Stimulated activated CD4-positive, alpha-beta T cell treated with anti-CD3 and anti-CD28 coated beads, Interleukin-2, amount 100 ng/mL, for 48 hours (primary cell): ENCODE data around the gene NOL4L.

ENCODE experiments used
- DNase-seq, 2 donors: peaks; one replicate each; pipeline ENCODE4 v3.0.0-alpha.2; 2020

Gene NOL4L

DNA sequence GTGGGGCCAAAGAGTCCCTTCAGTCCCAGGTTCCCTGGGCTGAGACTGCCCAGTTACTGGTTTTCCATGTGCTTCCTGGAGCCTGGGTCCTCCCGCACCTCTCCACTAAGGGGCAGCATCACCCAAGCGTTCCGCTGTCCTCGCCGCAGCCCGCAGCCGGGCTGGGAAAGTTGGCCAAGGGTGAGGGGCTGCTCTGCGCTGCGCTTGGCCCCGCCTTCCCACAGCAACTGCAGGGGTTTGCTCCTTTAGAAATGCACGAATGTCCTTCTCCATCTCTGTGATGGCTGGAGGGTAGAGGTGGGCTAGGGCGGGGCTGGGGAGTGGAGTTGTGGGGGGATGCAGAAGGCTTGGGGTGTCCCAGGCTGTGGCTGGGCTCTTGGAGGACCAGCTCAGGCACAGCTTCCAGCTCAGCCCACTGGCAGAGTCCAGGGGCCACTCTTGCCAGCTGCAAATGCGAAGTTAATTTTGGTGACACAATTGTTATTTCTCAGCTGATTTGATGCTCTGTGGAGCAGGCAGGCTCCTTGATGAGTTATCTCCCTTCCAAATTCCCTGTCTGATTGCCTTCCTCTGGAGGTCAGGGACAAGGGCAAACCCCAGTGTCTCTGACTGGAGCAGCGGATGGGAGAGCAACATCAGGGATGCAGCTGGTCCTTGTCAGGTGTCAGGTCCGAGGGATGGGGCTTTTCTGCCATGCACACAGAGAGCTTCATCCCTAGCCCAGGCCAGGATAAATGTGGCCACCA, 63.2 kb downstream of the NOL4L start:
- peak; percentile 66 to 71 for DNase-seq

DNA sequence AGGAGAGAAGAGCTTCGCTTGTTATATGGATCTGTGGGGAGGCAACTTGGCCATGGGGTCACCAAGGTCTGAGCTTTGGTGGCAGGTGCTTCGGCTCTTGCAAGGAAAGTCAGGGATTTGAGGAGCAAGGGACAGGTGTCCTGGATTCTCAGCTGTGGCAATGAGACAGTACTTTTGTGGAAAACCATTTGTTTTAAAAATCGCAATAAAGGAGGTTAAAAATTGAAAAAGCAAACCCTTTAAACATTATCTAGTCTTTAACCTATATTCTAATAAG, 64.3 kb downstream of the NOL4L start:
- no peak for DNase-seq

DNA sequence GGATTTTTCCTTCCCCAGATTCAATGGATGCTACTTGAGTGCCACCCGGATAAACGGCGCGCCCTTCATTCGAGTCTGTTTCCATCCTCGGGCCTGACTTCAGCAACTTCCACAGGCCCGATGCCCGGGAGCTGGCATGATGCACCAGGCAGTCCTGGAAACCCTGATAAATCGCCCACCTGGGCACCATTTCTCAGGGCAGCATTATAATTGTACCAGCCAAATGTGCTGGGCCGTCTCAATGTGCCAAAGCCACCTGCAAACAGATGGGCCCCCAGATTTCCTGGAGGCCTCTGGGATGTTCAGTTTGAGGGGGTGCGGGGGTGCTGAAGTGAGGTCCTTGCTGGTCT, 65.8 kb downstream of the NOL4L start:
- no peak for DNase-seq

DNA sequence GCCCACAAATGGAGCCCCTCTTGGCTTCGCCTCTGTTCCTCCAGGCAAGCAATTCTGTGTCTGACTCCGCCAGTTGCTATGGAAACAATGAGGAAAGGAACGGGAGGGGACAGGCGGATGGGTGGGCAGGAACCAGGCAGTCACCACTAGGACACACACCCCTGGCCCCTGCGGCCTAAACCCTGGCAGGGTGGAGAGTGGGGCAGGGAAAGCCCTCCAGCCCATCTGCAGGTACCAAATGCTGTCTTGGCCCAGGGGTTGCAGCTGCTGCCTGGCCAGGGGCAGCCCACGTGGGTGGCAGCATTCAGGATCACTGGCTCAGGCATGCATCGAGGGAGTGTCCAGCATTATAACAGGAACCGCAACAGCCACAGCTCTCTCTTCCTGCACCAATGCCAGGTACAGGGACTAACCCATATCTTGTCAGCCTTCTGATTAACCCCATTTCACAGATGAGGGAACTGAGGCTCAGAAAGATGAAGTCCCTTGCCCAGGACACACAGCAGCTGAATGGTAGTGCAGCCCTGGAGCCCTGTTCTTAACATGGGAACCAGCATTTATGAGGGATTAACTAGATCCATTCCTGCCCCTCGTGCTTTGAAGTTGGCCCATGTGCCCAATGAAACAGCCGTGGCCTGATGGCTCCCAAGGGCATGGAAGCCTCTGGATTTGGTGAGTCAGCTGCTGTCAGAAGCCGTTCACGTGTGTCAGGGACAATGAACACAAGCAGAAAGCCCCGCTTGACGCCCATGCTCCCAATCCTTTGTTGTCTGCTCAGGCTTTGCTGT, 66.3 kb downstream of the NOL4L start:
- DNase-seq = no peak

DNA sequence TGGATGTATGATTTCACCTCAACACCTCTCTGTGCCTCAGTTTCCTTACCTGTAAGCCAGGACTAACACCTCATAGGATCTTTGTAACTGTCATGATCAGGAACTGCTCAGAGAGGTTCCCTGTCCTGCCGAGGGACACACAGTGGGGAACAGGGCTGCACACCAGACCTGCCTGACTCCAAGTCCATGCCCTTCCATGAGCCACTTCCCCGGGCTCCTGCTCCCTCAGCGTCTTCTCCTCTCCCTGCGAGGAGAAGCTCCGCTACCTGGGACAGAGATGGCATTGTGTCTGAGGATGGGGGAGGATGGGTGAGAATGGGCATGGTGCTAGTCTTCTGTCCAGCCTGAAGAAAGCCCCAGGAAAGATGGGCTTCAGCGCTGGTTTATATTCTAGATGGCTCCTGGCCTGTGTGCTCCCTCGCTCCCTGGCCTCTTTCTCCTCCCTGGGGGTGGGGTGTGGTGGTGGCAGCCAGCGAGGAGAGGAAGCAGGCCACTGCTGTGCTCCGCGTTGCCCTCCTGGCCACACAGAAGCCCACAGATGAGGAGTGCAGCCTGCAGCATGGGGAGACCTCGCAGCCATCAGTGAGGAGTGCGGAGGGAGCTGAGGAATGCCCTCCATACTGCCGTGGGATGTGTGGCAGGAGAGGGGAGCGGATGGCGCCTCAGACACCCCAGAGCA, 67.1 kb downstream of the NOL4L start:
- DNase-seq = no peak

DNA sequence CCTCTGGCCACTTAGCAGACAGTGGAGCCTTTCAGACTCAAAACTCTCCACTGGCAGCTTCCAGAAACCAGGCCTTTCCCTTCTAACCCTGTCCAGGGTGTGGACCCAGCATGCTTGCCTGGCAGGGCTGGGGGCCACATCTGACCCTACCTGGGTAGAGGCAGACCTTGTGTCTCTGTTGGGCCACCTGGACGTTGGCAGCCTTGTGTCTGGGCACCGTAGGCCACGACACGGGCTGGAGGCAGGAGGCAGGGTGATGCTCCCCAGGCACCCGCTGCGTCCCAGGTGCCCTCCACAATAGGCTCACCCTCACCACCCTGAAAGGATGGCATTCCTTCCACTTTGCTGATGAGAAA, 67.6 kb downstream of the NOL4L start:
- DNase-seq = no peak

DNA sequence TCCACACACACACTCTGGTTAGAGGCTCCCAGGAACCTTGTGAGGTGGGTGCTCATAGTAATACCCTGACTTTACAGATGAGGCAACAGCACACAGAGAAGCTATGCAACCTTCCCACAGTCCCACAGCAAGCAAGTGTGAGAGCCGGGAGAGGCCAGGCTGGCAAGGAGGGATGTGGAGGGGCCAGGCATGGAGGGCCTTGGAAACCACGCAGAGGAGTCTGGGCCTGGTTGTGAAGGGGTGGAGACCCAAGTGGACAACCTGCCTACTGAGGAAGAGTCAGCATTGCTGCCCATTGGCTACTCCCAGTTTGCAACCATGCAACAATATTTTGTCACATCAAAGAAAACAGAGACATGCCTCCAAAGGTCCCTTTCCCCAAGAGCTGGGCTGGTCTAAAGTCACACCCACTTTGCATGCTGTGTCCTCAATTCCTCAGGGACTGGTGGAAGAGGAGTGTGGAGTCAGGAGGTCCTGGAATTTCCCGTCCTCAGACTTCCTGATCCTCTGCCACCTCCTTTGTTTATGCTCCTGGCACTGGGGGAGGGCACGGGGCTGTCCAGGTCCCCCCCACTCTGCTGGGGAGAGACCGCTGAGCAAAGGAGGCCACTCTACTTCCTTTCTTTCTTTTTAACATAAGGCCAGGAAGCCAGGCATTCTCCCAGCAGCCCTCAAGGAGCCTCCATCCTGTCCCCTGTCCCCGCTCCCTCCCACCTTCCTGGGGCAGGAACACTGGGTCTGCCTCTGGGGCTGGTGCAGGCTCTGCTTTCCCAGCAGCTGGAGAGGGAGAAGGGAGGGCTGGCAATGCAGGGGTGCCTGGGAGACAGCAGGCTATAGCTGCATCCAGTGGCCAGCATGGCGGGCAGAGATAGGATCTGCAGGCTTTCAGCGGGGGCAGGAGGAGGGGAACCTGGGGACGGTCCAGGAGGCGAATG, 68.3 kb downstream of the NOL4L start:
- DNase-seq = no peak

DNA sequence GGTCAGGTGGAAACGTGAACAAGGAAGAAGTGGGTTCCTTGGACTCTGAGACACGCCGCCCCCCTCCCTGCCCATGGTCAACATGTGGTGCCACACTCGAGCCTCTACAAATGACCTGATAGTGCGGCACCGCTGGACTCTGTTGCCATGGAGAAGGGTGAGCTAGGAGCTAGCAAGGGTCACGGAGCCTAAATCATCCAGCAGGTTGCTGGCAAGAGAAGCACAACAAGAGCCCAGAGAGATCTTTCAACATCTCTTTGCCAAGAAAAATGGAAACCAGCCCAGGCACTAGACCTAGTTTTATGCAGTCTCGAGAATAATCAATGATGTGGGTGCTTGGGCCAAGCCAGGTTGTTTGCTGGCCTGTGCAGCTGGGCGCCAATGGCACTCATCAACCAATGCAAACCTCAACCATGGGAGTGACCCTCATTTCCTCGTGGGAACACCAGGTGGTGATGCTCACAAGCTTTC, 69.5 kb downstream of the NOL4L start:
- no peak for DNase-seq

DNA sequence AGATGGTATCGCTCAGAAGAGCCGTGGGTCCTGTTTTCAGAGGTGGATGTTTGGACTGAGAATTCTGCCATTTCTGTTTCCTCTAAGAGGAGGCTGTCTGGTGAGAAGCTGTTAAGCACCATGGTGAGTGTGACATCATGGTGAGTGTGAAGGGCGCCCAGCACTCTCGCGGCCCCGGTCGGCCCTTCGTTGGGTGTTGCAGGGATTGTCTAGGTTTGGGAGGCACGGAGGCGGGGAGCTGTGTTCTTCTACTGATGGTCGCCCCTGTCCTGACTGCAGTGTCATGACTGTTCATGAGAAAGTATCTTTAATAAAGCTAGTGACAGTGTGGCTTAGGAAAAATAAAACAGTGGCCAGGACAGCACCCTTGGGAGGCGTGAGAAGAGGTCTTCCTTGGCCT, 70.4 kb downstream of the NOL4L start:
- DNase-seq = no peak

DNA sequence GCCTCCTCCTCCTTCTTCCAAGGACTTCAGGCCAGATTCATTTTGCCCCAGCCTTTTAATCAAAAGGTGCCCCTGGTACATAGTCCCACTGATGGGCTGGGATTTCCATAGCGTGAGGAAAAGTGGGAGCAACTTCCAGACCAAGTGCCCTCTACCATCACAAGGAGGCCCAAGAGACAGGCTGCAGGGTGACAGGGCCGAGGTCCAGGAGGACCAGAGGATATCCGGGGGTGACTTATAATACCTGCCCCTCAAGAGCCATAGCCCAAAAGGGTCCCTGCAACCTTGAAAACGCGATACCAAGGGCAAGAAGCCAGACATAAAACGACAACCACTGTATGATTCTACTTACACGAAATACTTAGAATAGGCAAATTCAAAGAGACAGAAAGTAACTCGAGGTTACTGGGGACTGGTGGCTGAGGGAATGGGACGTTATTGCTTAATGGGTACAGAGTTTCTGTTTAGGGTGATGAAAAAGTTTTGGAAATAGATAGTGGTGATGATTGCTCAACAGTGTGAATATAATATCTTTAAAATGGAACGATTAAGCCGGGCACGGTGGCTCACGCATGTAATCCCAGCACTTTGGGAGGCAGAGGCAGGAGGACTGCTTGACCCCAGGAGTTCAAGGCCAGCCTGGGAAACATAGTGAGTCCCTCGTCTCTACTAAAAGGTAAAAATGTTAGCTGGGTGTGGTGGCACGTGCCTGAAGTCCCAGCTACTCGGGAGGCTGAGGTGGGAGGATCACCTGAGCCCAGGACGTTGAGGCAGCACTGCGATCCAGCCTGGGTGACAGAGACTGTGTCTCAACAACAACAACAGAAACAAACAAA, 71.9 kb downstream of the NOL4L start:
- DNase-seq = no peak

DNA sequence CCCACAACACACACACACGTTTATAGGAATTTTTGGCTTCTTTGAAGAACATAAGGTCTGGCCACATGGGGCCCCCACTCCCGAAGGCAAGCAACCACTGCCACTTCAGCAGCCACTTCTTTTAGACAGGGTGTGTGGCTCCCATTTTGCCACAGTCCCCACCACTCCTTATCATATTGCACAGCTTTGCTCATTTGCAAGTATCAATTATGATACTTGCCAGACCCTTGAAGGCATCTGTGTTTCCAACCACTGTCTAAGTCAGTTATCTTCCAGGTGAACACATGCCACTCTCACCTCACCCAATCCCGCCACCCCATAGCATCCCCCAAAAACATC, 73.1 kb downstream of the NOL4L start:
- DNase-seq = no peak

DNA sequence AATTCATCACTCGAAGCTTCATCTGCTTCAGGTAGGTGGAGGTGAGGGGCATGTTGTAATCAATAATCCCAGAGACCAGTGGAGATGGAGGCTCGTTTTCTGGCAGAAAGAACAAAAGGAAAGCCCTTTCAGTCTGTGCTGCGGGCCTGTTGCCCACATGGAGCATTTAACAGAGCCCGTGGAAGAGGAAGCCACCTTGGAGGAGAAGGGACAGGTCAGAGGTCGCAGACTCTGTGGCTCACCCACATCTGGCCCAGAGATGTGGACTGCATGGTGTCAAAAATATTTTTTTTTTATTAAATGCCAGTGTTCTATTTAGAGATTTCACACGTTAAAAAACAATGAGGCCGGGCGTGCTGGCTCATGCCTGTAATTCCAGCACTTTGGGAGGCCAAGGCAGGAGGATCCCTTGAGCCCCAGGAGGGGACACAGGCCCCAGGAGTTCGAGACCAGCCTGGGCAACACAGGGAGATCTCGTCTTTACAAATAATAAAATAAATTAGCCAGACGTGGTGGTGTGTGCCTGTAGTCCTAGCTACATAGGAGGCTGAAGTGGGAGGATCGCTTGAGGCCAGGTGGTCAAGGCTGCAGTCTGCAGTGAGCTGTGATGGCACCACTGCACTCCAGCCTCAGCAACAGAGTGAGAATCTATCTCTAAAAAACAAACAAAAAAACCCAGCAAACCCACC, 73.6 kb downstream of the NOL4L start:
- no peak for DNase-seq

DNA sequence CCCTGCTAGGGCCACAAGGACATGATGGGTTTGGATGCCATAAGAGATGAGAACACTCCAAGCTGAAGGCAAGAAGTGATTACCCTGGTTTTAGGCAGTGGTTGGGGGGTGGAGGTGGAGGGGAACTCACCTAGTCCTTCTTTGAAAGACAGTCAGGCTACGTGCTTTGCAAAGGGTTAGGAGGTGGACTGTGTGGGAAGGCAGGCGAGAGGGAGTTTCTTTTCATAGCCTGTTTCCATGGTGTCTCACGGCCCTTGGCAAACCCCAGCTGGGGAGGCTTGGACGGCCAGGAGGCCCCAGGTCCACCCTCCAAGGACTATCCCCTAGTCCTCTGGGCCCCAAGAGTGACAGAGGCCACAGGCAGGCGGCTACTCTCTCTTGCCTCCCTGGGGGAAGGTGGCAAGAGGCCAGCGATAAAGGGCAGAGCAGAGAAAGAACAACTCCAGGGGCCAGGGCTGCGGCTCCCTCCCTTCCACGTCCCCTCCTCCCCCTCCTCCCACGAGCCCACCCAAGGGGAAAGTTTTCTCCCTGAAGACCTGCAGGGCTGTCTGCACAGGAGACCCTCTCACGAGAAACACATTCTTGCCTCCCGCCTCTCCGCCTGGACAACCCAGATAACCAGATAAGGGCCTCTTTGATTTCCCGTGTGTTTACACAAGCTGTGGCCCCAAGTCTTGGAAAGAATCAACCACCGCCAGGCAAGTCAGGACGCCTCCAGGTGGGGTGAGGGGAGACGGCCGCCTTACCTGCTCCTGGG, 74.4 kb downstream of the NOL4L start:
- no peak for DNase-seq

DNA sequence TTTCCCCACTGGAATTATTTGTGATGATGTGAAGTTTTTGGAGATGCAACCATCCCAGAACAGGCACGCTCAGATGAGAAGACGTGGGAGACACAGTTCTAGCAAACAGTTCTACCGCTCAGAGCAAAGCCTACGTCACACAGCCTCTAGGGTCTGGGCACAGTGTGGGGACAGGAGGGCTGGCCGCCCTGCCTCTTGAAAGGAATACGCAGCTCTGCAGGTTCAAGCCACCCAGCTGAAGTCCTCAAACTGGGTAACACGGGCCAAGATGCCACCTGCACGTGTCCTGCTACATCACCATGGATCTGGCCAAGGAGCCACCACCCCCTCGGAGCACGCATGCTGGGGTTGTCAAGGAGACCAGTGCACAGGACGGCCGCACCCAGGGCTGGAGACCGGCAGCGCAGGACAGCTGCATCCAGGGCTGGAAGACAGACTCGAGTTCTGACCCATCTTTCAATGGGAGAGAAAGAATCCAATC, 75.0 kb downstream of the NOL4L start:
- no peak for DNase-seq

DNA sequence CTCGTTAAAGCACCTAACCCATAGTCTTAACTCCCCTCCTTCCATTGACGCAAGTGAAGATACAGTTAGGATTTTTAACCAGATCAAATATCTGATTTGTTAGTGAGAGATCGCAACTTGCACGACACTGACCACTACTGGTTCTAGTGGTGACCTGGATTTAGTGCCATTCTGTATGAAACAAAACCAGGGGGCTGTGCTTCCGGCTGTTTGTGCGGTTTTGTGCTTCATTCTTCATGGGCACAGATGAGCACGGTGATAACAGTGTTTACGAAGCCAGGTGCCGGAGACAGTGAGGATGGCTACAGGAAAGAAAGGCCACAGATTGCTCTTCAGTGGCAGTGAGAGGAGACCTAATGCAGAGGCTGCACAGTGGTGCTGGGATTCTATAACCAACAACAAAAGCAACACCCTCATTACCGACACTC, 75.5 kb downstream of the NOL4L start:
- DNase-seq = no peak

DNA sequence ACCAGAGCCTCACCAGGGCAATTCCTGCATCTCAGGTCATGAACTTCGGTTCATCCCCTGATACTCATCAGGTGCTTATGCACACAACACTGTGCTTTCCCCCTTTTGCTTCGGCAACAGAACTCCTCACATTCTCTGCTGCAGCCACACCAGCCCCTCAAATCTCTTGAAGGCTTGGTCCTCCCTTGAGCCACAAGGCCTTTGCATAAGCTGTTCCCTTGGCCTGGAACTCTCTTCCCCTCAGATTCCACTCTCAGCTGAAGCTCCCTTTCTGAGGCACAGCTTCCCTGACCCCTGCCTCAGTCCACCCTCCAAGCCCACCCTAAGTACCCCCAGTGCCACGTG, 76.4 kb downstream of the NOL4L start:
- DNase-seq = no peak

DNA sequence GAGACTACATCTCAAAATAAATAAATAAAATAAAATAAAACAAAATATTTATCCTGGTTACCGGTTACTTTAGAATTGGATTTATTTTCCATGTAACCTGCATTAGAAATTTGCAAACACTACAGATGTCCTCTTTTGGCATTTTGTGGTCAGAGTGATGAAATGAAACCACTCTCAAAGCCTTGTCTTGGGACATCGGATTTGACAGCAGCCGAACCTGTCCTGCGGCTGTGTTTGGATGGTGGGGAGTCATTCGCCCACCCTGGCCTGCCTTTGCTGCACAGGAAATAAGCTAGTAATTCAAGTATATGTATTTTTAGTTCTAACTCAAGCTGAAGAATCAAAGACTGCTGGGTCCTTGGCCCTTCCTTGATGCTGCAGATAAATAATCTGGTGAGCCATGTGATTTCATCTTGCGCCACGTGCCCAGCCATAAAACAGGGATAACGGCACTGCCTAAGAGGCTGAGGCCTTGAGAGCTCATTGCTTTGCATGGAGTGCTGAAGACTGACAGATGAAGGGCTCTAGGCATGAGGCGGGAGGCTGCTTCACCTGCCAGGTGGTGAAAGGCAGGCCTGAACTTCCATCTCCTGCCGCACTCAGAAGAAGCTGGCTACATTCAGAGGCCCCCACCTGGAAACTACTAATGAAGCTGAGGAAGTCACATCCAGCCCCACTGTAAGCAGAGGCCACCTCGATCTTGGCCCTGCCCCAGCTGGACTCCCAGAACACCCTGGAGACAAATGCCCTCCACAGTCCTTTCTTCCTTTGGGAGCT, 76.9 kb downstream of the NOL4L start:
- DNase-seq = no peak

DNA sequence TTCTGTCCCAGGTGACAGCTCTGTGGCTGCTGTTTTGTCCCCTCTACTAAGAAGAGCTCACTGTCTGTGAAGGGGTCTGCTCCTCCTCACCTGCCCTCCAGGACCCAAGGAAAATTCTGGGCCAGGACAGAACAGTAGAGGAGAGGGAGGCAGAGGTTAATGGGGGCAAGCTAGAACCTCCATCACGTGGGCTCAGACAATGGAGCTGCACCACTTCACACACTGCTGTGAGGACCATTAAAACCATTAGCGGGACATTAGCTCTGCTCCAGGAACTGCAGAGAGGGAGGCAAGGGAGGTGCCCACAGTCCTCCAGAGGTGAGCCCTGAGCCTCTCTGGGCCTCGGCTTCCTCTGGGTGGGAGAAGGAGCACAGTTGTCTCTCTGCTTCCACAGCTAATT, 78.4 kb downstream of the NOL4L start:
- DNase-seq = no peak

DNA sequence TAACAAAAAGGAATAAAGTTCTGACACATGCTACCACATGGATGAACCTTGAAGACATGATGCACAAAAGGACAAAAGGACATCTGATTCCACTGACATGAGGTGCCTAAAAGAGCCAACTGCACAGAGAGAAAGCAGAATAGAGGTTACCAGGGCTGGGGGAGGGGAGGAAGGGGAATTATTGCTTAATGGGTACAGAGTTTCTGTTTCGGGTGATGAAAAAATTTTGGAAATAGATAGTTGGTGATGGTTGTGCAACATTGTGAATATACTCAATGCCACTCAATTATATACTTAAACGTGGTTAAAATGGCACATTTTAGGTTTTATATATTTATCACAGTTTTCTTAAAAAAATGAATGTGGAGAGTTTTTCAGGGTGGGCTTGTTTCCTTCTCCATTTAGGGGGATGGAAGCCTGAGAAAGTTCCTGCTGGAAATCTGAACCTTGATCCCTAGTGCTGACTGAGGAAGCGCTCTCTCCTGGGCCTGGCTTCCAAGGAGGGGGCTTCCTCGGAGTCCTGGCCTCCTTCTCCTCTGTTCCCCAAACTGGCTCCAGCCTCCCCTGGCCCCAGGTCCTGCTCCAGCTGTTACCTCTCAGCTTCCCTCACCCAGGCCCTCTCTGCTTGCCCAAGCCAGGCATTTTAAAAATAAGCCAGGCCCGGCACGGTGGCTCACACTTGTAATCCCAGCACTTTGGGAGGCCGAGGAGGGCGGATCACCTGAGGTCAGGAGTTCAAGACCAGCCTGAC, 79.2 kb downstream of the NOL4L start:
- DNase-seq = no peak
